GM19328 (cell line): ENCODE results near the gene SMIM11.
"Not testable (repeated sequence)": the region's sequence is repeated elsewhere in the genome, so short reads cannot be mapped to it uniquely, and the experiment has no call there.

ENCODE experiments used
- ATAC-seq: cut with Tn5 transposase; IDR thresholded peaks from one replicate; pipeline ENCODE4 v1.9.1; 2021; ENCODE audit warnings: mild to moderate bottlenecking, moderate library complexity; ENCODE audit not compliant: unreplicated experiment

SMIM11 gene

GRCh38 chr21:34354836-34355235 lies 20.5 kb upstream of the SMIM11 start:
- ATAC-seq, result no peak

GRCh38 chr21:34355570-34355969 lies 19.7 kb upstream of the SMIM11 start:
- no peak for ATAC-seq

GRCh38 chr21:34357889-34358288 lies 17.4 kb upstream of the SMIM11 start:
- no peak for ATAC-seq

- ATAC-seq, result no peak
Measured at GRCh38 chr21:34358866-34359265, 16.4 kb upstream of the SMIM11 start.

GRCh38 chr21:34360488-34361241 lies 14.6 kb upstream of the SMIM11 start:
- ATAC-seq, result no peak

- no peak for ATAC-seq
Measured at GRCh38 chr21:34362136-34362444, 13.2 kb upstream of the SMIM11 start.

- no peak for ATAC-seq
Measured at GRCh38 chr21:34362670-34363069, 12.6 kb upstream of the SMIM11 start.

- ATAC-seq, result no peak
Measured at GRCh38 chr21:34363733-34364132, 11.6 kb upstream of the SMIM11 start, which contains the start of gene KCNE2. Gene KCNE2 (plus strand): TSS chr21:34364006. CDS start chr21:34370479, 6,473 bp downstream.

GRCh38 chr21:34364921-34365320 lies 10.4 kb upstream of the SMIM11 start:
- ATAC-seq, result no peak

GRCh38 chr21:34365809-34366208 lies 9.5 kb upstream of the SMIM11 start:
- no peak for ATAC-seq

- ATAC-seq, result no peak
Measured at GRCh38 chr21:34367320-34367935, 7.9 kb upstream of the SMIM11 start.

GRCh38 chr21:34369741-34370140 lies 5.6 kb upstream of the SMIM11 start:
- no peak for ATAC-seq

GRCh38 chr21:34372321-34372720 lies 3.0 kb upstream of the SMIM11 start:
- ATAC-seq, result no peak

GRCh38 chr21:34374462-34374861 lies 845 bp upstream of the SMIM11 start:
- not testable (repeated sequence) for ATAC-seq

- peak; percentile 59 for ATAC-seq
Measured at GRCh38 chr21:34375619-34375972, 289 bp downstream of the SMIM11 start.

GRCh38 chr21:34383138-34383537 lies 7.8 kb downstream of the SMIM11 start:
- not testable (repeated sequence) for ATAC-seq

GRCh38 chr21:34383724-34384415 lies 8.6 kb downstream of the SMIM11 start:
- peak; percentile 82 for ATAC-seq

GRCh38 chr21:34400522-34400921 lies 25.2 kb downstream of the SMIM11 start:
- ATAC-seq, result not testable (repeated sequence)

- ATAC-seq, result not testable (repeated sequence)
Measured at GRCh38 chr21:34404742-34405141, 29.4 kb downstream of the SMIM11 start.

GRCh38 chr21:34405686-34406085 lies 30.4 kb downstream of the SMIM11 start:
- not testable (repeated sequence) for ATAC-seq

GRCh38 chr21:34406102-34406501 lies 30.8 kb downstream of the SMIM11 start:
- ATAC-seq, result not testable (repeated sequence)

GRCh38 chr21:34406676-34407075 lies 31.4 kb downstream of the SMIM11 start:
- not testable (repeated sequence) for ATAC-seq
